GM10248 (cell line): ENCODE measurements around the gene ROBO1.

Source experiments
- CTCF ChIA-PET: fragments of 300-600 bp; sonication (Branson Sonifier 250); formaldehyde crosslinking; extraction: SDS; loops from one replicate; lab custom pipeline; 2021; ENCODE audit warnings: antibody characterized with exemption; lab: Yijun Ruan, JAX
- POLR2A ChIA-PET: fragments of 350-650 bp; sonication (Branson Sonifier 250); formaldehyde crosslinking; extraction: SDS; loops from one replicate; lab custom pipeline; 2020; ENCODE audit warnings: antibody characterized with exemption; lab: Yijun Ruan, JAX
- DNase-seq: peaks from one replicate; pipeline ENCODE4 v3.0.0; 2012; ENCODE audit errors: extremely low spot score
- CTCF ChIP-seq: IDR thresholded peaks from 2 replicates; pipeline ENCODE4 v1.5.1; 2012; ENCODE audit warnings: mild to moderate bottlenecking, low read depth; ENCODE audit errors: extremely low read depth, missing control alignments, control extremely low read depth

Gene ROBO1

GRCh38 chr3:78791753-78792152, 976.0 kb downstream of the ROBO1 start:
- TF ChIP-seq CTCF = no peak
- DNase-seq = no peak
- CTCF ChIA-PET = no interaction called here
- POLR2A ChIA-PET = no interaction called here

- POLR2A ChIA-PET = no interaction called here
- CTCF ChIA-PET = no interaction called here
- TF ChIP-seq CTCF = no peak
- no peak for DNase-seq
These were observed 979.0 kb downstream of the ROBO1 start for GRCh38 chr3:78788839-78789238.

GRCh38 chr3:78785004-78785403, 982.8 kb downstream of the ROBO1 start:
- POLR2A ChIA-PET = no interaction called here
- no peak for DNase-seq
- TF ChIP-seq CTCF = no peak

GRCh38 chr3:78781351-78781750, 986.4 kb downstream of the ROBO1 start:
- no peak for TF ChIP-seq CTCF
- DNase-seq = no peak
- ChIA-PET POLR2A (no interaction called here), CTCF (no interaction called here)

More at GRCh38 chr3:78785004-78785403, 982.8 kb downstream of the ROBO1 start:
- CTCF ChIA-PET = no interaction called here

GRCh38 chr3:78765671-78766485, 1001.9 kb downstream of the ROBO1 start:
- ChIA-PET CTCF (interaction anchor here (1.9 kb wide), 1 partner anchor 11 kb away, joined by 5 read pairs; no protein-coding TSS in a partner anchor), POLR2A (no interaction called here)
- no peak for DNase-seq
- no peak for TF ChIP-seq CTCF

- CTCF ChIA-PET = no interaction called here
- TF ChIP-seq CTCF = no peak
- no peak for DNase-seq
- POLR2A ChIA-PET = no interaction called here
These were observed 1003.2 kb downstream of the ROBO1 start for GRCh38 chr3:78764634-78765033.
